Measurements from ENCODE around the gene C9orf152. TPM values are rescaled to one million over a fixed set of nuclear protein-coding genes. Genes with fewer than 3 reads are reported as not detected.
"Not testable (repeated sequence)": the region's sequence is repeated elsewhere in the genome, so short reads cannot be mapped to it uniquely, and the experiment has no call there.

The C9orf152 gene
- total RNA-seq, 1 donor, result not detected

- no peak overlapping the region for H3K4me3 ChIP-seq (ENCODE audit: low read depth, low read length)
- DNase-seq (ENCODE audit: low read depth), result peak; percentile 12
- TF ChIP-seq CTCF (IDR thresholded peaks at IDR 0.05; ENCODE audit: insufficient read depth, low read depth, low read length), result no peak
Observed at GRCh38 chr9:110214586-110215355, 6.8 kb upstream of the C9orf152 start.

- TF ChIP-seq CTCF (IDR thresholded peaks at IDR 0.05; ENCODE audit: insufficient read depth, low read depth, low read length), result no peak
- H3K4me3 ChIP-seq (ENCODE audit: low read depth, low read length), result no peak overlapping the region
- DNase-seq (ENCODE audit: low read depth), result no peak
Observed at GRCh38 chr9:110214090-110214489, 6.1 kb upstream of the C9orf152 start.

GRCh38 chr9:110213413-110214044, 5.6 kb upstream of the C9orf152 start:
- H3K4me3 ChIP-seq (ENCODE audit: low read depth, low read length), result no peak overlapping the region
- no peak for TF ChIP-seq CTCF (IDR thresholded peaks at IDR 0.05; ENCODE audit: insufficient read depth, low read depth, low read length)
- DNase-seq (ENCODE audit: low read depth), result no peak

GRCh38 chr9:110207071-110207641, 803 bp downstream of the C9orf152 start:
- TF ChIP-seq CTCF (IDR thresholded peaks at IDR 0.05; ENCODE audit: insufficient read depth, low read depth, low read length), result no peak
- DNase-seq (ENCODE audit: low read depth), result no peak
- no peak overlapping the region for H3K4me3 ChIP-seq (ENCODE audit: low read depth, low read length)

GRCh38 chr9:110206389-110206788, 1.6 kb downstream of the C9orf152 start:
- no peak overlapping the region for H3K4me3 ChIP-seq (ENCODE audit: low read depth, low read length)
- no peak for DNase-seq (ENCODE audit: low read depth)
- no peak for TF ChIP-seq CTCF (IDR thresholded peaks at IDR 0.05; ENCODE audit: insufficient read depth, low read depth, low read length)

GRCh38 chr9:110205612-110206011, 2.3 kb downstream of the C9orf152 start:
- not testable (repeated sequence) for DNase-seq (ENCODE audit: low read depth); H3K4me3 ChIP-seq (ENCODE audit: low read depth, low read length)

- DNase-seq (ENCODE audit: low read depth), result no peak
- H3K4me3 ChIP-seq (ENCODE audit: low read depth, low read length), result no peak overlapping the region
- TF ChIP-seq CTCF (IDR thresholded peaks at IDR 0.05; ENCODE audit: insufficient read depth, low read depth, low read length), result no peak
Observed at GRCh38 chr9:110202232-110202631, 5.7 kb downstream of the C9orf152 start.

Data from fibroblast of villous mesenchyme (primary cell).